GM12872 (cell line): ENCODE results near the gene DNAJC24.

Experiments
- CTCF ChIP-seq: IDR thresholded peaks from 3 replicates; pipeline ENCODE4 v1.5.1; 2011; ENCODE audit warnings: low read depth, mild to moderate bottlenecking, low read length, moderate library complexity; ENCODE audit not compliant: insufficient read depth

Gene DNAJC24

GRCh38 chr11:31450841-31451240, 81.2 kb downstream of the DNAJC24 start:
- TF ChIP-seq CTCF = no peak

DNA sequence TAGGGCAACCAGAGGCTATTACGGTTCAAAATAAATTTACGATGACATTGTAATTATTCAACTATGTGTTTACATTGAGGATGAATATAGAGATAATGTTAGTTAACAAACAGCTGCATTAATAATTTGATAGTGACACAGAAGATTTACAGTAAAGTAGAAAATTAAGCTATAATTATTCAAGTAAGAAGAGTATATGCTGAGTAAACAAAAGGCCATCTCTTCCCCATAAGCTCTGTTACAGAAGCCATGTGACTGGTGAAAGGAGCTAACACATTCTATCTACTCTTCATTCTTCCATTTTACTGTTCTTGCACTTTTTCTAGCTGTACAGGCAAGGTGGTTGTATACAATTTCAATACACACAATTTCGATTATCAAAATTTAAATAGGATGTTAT, 85.5 kb downstream of the DNAJC24 start:
- TF ChIP-seq CTCF = no peak

GRCh38 chr11:31464436-31464835, 94.8 kb downstream of the DNAJC24 start:
- TF ChIP-seq CTCF = no peak

GRCh38 chr11:31474083-31474482, 104.4 kb downstream of the DNAJC24 start:
- TF ChIP-seq CTCF = no peak

GRCh38 chr11:31477528-31478222, 108.0 kb downstream of the DNAJC24 start:
- no peak for TF ChIP-seq CTCF

GRCh38 chr11:31478223-31478590, 108.5 kb downstream of the DNAJC24 start:
- TF ChIP-seq CTCF = no peak

- no peak for TF ChIP-seq CTCF
Observed at GRCh38 chr11:31479066-31479465, 109.4 kb downstream of the DNAJC24 start.
